Measurements from ENCODE around the gene ALDH18A1.
A peak's percentile ranks its signal among the peaks of the same experiment; 100 is the strongest.
"Not testable (repeated sequence)": the region's sequence is repeated elsewhere in the genome, so short reads cannot be mapped to it uniquely, and the experiment has no call there.

ALDH18A1 gene

GRCh38 chr10:95650232-95650631, 6.3 kb downstream of the ALDH18A1 start:
- no peak for DNase-seq (ENCODE audit: low read depth)

DNA sequence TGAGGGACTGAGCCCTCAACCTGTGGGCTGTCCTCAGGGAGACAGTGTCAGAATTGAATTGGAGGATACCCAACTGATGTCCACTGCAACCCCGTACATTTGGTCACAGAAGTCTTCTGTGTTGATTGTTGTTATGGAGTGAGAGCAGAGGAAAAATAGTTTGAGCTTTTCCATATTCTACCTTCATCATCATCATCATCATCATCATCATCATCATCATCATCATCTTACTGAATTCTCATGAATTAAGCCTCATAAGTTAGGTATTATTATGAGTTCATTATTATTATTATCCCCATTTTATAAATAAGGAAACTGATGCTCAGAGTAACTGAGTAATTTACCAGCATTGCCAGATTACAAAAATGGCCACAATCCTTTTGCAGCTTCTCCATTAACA, 8.4 kb downstream of the ALDH18A1 start:
- DNase-seq (ENCODE audit: low read depth), result no peak

GRCh38 chr10:95646160-95646559, 10.4 kb downstream of the ALDH18A1 start:
- no peak for DNase-seq (ENCODE audit: low read depth)

DNA sequence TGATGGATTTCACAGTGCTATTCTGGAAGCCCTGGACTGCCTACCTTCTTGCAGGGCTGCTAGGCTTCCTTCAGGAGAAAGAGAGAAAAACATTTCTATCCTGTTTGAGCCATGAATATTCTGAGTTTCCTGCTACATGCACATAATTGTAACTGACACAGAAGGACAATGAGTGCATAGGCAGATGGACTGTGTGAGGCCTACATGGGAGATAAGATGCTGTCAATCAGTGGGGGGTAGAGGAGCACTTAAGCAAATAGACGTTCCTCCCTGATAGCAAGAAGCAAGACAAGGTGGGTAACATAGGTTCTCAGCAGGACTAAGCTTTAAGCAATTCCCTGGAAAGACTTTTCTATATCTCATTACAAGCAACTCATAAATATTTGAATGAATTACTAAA, 11.6 kb downstream of the ALDH18A1 start:
- DNase-seq (ENCODE audit: low read depth), result no peak

- DNase-seq (ENCODE audit: low read depth), result no peak
Measured at GRCh38 chr10:95640891-95641315, 15.6 kb downstream of the ALDH18A1 start.

GRCh38 chr10:95637911-95638310, 18.6 kb downstream of the ALDH18A1 start:
- DNase-seq (ENCODE audit: low read depth), result no peak

DNA sequence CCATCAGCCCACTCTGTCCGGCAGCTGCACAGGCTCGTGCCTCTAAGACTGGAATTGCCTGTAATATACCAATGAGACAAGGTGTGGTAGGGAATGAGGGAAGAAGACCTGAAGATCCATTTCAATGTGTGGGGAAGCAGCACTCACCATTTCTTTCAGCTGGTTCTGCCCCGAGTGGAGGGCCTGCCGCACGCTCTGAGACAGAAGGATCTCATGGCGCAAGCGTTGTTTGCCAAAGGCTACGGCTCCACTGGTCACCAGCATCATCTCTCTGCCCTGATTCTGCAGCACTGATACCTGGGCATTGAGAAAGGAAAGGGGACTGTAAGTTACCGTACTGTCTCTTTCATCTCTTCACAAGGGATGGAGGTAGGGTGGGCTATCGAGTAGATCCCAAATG, 19.4 kb downstream of the ALDH18A1 start:
- DNase-seq (ENCODE audit: low read depth), result no peak

DNA sequence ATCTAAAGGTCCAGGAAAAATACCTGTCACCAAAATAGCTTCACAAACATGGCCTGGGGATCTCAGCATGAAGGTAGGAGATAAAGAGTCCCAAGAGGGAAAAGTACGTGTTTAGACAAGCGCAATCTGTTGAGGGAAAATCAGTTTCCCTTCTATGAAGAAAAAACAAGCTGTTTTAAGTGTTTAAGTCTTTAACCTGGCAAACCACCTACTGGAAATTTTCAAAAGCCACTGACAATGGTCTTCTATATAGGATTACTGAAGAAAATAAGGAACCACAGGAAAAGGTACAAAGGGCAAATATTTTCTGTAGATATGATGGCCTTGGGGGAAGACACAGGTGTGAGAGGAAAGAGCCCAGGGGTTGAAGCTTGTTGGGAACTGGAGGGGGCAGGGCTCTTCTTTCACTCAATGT, 21.2 kb downstream of the ALDH18A1 start:
- DNase-seq (ENCODE audit: low read depth), result no peak

- no peak for DNase-seq (ENCODE audit: low read depth)
Measured at GRCh38 chr10:95628786-95629185, 27.7 kb downstream of the ALDH18A1 start.

DNA sequence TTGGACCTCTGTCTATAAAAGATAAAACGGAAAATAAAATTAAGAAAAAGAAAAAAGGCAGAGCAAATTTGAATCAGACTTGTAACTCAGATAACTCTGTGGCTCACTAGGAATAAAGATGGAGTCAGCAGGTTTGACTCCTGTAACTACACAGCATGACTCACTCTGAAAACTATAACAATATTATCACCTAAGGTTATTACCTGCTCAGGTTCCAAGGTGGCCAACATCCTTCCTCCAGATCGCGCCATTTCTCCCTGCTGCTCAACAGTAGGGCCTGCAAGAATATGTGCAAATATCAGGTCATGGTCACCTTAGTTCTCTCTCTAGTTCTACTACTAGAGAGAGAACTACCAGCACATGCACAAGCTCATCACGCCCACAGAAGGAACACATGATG, 30.0 kb downstream of the ALDH18A1 start:
- DNase-seq (ENCODE audit: low read depth), result no peak

DNA sequence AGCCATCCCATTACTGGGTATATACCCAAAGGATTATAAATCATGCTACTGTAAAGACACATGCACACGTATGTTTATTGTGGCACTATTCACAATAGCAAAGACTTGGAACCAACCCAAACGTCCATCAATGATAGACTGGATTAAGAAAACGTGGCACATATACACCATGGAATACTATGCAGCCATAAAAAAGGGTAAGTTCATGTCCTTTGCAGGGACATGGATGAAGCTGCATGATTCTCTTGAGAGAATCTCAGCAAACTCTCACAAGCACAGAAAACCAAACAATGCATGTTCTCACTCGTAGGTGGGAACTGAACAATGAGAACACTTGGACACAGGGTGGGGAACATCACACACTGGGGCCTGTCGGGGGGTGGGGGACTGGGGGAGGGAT, 36.1 kb downstream of the ALDH18A1 start:
- not testable (repeated sequence) for DNase-seq (ENCODE audit: low read depth)

- DNase-seq (ENCODE audit: low read depth), result no peak
Measured at GRCh38 chr10:95618101-95618500, 38.4 kb downstream of the ALDH18A1 start.

- DNase-seq (ENCODE audit: low read depth), result no peak
Measured at GRCh38 chr10:95616446-95616845, 40.1 kb downstream of the ALDH18A1 start.

DNA sequence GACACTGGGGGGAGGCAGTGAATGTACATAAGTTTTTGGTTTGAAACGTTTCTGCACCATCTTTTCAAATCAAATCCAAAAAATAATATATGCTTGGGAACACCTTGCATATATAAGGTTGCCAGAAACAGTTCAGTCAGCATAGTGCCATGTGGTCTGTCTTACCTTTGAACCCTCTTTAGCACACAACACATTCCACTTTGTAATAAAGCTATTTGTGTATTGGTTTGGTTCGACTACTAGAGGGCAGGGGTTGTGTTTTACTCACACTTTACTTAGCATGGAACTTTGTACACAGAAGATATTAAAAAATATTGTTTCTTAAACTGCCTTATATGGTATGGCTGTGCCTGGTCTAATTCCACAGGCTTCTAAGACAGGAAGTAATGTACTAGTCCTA, 43.2 kb downstream of the ALDH18A1 start:
- no peak for DNase-seq (ENCODE audit: low read depth)

DNA sequence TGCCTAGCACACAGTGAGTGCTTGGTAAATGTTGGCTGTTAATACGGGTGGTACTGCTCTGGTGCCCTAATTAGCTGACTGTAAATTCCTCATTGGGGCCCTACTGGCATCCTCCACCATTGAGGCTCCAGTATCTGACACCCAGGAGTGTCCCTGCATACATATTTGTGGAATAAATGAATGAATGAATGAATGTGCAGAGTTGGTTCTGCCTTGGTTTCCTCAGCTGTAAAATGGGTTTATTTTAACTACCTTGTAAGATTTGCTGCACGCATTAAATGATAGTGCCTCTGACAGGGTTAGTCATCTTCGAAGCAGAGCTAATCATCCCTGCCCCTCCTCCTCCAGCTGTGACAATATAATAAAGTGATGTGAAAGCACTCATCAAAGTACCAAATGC, 45.8 kb downstream of the ALDH18A1 start:
- no peak for DNase-seq (ENCODE audit: low read depth)

DNA sequence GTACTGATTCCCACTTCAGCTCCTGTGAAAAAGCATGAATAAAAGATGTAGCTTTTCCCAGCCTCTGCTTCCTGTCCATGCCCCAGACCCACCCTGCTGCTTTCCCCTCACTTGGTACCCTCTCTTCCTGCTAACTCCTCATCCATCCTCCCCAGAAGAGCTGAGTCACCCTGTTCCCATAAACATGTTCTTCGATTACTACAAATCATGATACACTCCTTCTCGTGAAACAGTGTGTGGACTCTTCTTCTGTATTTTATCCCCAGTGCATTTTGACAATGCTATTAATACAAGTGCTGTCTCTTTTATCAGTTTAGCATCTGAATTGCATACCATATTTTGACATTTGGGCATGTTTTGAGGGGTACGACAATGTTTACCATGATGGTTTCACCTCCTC, 49.6 kb downstream of the ALDH18A1 start:
- DNase-seq (ENCODE audit: low read depth), result no peak

DNA sequence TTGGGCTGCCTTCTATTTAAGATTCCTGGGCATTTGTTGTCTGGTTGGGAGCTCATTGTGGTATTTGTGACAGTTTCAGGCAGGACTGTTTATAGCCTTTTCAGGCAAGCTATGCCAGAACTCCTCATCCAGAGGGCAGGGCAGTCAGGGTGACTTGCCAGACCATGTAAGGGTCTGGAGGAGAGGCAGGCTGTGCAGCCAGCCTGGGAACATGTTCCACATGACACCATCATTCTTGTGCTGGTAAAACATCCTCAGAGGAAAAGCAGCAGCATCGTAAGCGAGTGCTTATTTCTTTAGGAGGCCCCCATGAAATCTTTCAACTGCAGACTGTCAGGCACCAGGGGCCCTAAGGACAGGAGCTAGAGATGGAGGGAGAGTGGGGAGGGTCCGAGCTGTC, 51.3 kb downstream of the ALDH18A1 start:
- DNase-seq (ENCODE audit: low read depth), result no peak

- no peak for DNase-seq (ENCODE audit: low read depth)
Measured at GRCh38 chr10:95604630-95605029, 51.9 kb downstream of the ALDH18A1 start.

DNA sequence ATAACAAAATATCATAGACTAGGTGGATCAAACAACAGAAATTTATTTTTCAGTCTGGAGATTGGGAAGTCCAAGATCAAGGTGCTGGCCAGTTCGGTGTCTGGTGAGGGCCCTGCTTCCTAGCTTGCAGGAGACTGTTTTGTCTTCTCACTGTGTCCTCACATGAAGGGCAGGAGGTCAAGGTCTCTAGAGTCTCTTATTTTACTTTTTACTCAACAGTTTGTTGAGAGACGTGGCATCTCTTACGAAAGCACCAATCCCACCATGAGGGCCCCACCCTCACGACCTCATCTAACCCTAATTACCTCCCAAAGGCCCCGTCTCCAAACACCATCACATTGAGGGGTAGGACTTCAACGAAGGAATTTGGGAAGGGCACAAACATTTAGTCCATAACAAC, 54.1 kb downstream of the ALDH18A1 start:
- DNase-seq (ENCODE audit: low read depth), result no peak

DNA sequence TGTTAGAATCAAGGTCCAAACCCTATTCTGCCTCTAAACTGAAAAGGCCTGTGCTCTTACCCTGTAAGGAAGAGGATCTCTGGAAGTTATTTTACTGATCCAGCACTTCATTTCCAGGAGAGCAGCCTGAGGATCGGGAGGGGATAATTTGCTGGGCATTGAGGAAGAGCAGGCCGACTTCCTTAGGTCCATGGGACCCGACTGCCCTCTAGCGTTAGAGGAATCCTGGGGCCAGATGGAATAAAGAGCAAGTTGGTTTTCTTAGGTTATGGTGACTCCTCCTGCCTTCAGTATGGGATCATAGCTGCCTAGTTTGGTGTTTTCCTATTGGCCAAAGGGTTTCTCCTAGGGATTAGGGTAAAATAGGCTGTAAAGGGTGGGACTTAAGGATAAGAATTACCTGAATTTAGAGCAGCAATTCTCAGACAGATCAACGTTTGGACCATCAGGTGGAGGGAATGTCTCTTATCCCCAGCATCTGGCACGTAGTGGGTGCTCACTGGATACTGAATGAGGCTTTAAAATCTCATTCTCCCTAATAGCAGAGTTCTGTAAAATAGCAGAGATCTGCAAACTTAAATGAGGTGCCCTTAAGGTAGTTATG, 55.3 kb downstream of the ALDH18A1 start:
- peak; percentile 55 for DNase-seq (ENCODE audit: low read depth)

- DNase-seq (ENCODE audit: low read depth), result no peak
Measured at GRCh38 chr10:95600158-95600557, 56.4 kb downstream of the ALDH18A1 start.

DNA sequence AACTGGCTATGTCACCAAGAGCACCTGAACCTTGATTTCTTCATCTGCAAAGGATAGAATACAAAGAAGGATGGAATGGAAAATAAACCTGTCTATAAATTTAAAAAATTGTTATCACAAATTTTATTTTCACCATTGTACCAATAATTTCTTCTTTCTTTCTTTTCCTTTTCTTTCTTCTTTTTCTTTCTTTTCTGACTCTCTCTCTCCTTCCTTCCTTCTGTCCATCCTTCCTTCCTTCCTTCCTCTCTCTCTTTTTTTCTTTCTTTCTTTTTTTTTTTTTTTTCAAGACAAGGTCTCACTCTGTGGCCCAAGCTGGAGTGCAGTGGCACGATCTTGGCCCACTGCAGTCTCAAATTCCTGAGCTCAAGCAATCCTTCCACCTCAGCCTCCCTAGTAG, 58.7 kb downstream of the ALDH18A1 start:
- DNase-seq (ENCODE audit: low read depth), result no peak

DNA sequence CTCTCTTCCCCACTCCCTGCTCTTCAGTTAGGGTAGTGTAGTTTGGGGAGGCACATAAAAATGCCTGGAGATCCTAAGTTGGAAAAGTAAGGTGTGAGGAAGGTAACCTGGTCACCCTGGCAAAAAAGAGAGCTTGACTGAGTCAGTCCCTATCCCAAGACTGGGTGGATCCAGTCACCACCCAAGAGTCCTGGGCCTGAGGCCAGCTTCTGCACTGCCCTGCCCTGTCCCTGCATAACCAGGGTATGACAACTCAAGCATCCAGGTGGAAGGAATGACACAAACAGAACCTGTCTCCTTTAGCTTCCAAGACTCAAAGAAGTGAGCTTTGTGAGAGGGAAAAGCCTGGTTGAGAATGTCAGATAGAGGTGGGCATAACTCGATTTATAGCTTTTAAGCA, 68.5 kb downstream of the ALDH18A1 start:
- DNase-seq (ENCODE audit: low read depth), result no peak

DNA sequence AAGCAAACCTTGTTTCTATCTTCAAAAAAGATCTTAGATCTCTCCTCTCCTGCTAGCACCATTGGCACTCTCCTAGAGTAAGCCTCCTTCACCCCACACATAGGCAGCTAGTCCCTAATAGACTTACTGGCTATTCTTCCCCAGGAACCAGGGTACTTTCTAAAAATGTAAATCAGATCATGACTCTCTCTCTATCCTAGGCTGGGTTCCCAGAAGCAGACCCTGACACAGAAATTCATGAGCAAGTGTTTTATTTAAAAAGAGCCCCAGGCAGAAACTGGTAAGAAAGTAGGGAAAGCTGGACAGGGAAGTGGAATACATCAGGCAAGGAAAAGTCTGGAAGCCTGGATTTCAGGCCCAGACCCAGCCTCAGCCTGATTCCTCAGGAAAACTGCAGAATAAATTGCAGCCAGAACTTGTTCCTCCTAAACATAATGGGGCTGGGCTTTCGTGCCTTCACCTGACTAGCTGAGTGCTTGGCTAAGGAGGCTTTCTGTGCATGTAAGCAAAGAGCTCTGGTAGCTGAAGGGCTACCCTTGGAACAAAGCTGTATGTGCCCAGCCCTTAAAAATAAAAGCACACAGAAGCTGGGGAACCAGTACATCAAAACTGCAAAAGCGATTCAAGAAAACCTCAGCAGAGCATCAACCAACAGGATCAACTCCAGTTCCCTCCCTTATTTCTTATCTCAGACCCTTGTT, 76.5 kb downstream of the ALDH18A1 start:
- no peak for DNase-seq (ENCODE audit: low read depth)
